Measurements from ENCODE around the gene FGFBP1. TPM values are rescaled to one million over a fixed set of nuclear protein-coding genes. Genes with fewer than 3 reads are reported as not detected.

The FGFBP1 gene
- total and polyA plus RNA-seq, 4 donors: 7.1 to 45.7 (median 19.7) TPM; not detected in 1

- peaks cover 0 to 3% (median 2%) of the 10 kb centered on the region in 4 donors for H3K9me3 ChIP-seq (ENCODE audit: control insufficient read depth in 4 of 4, insufficient read depth in 3 of 4, low read length in 3 of 4)
- H3K27ac ChIP-seq (ENCODE audit: low read depth in 1 of 2, low read length in 1 of 2): no peak overlapping the region
- WGBS, 2 donors: 67 to 78% methylated on average over 16 of the region's 16 CpGs
- no peaks in the 10 kb centered on the region for H3K4me1 ChIP-seq (ENCODE audit: control insufficient read depth in 5 of 5, insufficient read depth in 5 of 5, low read length in 5 of 5)
- no peak overlapping the region for H3K4me3 ChIP-seq
- no peaks in the 10 kb centered on the region for H3K36me3 ChIP-seq (ENCODE audit: control insufficient read depth in 4 of 4, insufficient read depth in 4 of 4, low read length in 4 of 4)
- ATAC-seq (ENCODE audit: insufficient read depth, low FRiP score): no peak
- no peaks in the 10 kb centered on the region for H3K27me3 ChIP-seq (ENCODE audit: control insufficient read depth in 3 of 3, insufficient read depth in 3 of 3, low read length in 2 of 3)
- H3K9ac ChIP-seq (ENCODE audit: insufficient read depth in 1 of 2, low read length in 2 of 2): no peak overlapping the region
- no peak for TF ChIP-seq CTCF (IDR thresholded peaks at IDR 0.05; ENCODE audit: control extremely low read depth, extremely low read depth)
- no peak for DNase-seq
Measured at GRCh38 chr4:15961781-15962510, 23.4 kb upstream of the FGFBP1 start.

- Histone ChIP-seq H3K9me3 (ENCODE audit: control insufficient read depth in 4 of 4, insufficient read depth in 3 of 4, low read length in 3 of 4) (peaks cover 0 to 2% (median 0%) of the 10 kb centered on the region in 4 donors), H3K36me3 (ENCODE audit: control insufficient read depth in 4 of 4, insufficient read depth in 4 of 4, low read length in 4 of 4) (no peaks in the 10 kb centered on the region), H3K27ac (ENCODE audit: low read depth in 1 of 2, low read length in 1 of 2) (no peak overlapping the region), H3K27me3 (ENCODE audit: control insufficient read depth in 3 of 3, insufficient read depth in 3 of 3, low read length in 2 of 3) (no peaks in the 10 kb centered on the region), H3K4me1 (ENCODE audit: control insufficient read depth in 5 of 5, insufficient read depth in 5 of 5, low read length in 5 of 5) (no peaks in the 10 kb centered on the region), H3K4me3 (no peak overlapping the region), H3K9ac (ENCODE audit: insufficient read depth in 1 of 2, low read length in 2 of 2) (no peak overlapping the region)
- ATAC-seq (ENCODE audit: insufficient read depth, low FRiP score) (no peak), DNase-seq (no peak)
- no peak for TF ChIP-seq CTCF (IDR thresholded peaks at IDR 0.05; ENCODE audit: control extremely low read depth, extremely low read depth)
- WGBS, 2 donors: 82 to 95% methylated on average over 2 of the region's 2 CpGs
Measured at GRCh38 chr4:15958562-15958961, 20.0 kb upstream of the FGFBP1 start.

- ATAC-seq (ENCODE audit: insufficient read depth, low FRiP score) (peak; percentile 95), DNase-seq (peak; percentile 54 to 65 (median 60))
- no peaks in the 10 kb centered on the region for H3K9me3 ChIP-seq (ENCODE audit: control insufficient read depth in 4 of 4, insufficient read depth in 3 of 4, low read length in 3 of 4)
- H3K36me3 ChIP-seq (ENCODE audit: control insufficient read depth in 4 of 4, insufficient read depth in 4 of 4, low read length in 4 of 4): no peaks in the 10 kb centered on the region
- no peak overlapping the region for H3K27ac ChIP-seq (ENCODE audit: low read depth in 1 of 2, low read length in 1 of 2)
- WGBS, 2 donors: 50% methylated on average over 9 of the region's 9 CpGs
- no peak overlapping the region for H3K4me3 ChIP-seq
- no peak overlapping the region for H3K9ac ChIP-seq (ENCODE audit: insufficient read depth in 1 of 2, low read length in 2 of 2)
- no peaks in the 10 kb centered on the region for H3K4me1 ChIP-seq (ENCODE audit: control insufficient read depth in 5 of 5, insufficient read depth in 5 of 5, low read length in 5 of 5)
- no peaks in the 10 kb centered on the region for H3K27me3 ChIP-seq (ENCODE audit: control insufficient read depth in 3 of 3, insufficient read depth in 3 of 3, low read length in 2 of 3)
- peak; percentile 92 for TF ChIP-seq CTCF (IDR thresholded peaks at IDR 0.05; ENCODE audit: control extremely low read depth, extremely low read depth)
Measured at GRCh38 chr4:15956179-15956850, 17.8 kb upstream of the FGFBP1 start.
